Neuronal stem cell (in vitro differentiated cells): Measurements from ENCODE around the gene ADSL.

ENCODE experiments used
- DNase-seq: peaks from one replicate; pipeline ENCODE4 v3.0.0-alpha.2; 2013; ENCODE audit warnings: low spot score
- H2AFZ ChIP-seq: one replicate; pipeline ENCODE4 v1.6.1; 2013; ENCODE audit warnings: mild to moderate bottlenecking, low read length, inconsistent platforms
- H2AK5ac ChIP-seq: 2 replicates; pipeline ENCODE4 v1.6.1; 2013; ENCODE audit warnings: low read depth, mild to moderate bottlenecking, inconsistent platforms, low read length, moderate library complexity, mixed read lengths
- H2BK120ac ChIP-seq: 2 replicates; pipeline ENCODE4 v1.6.1; 2013; ENCODE audit warnings: low read depth, mild to moderate bottlenecking, inconsistent platforms, low read length, moderate library complexity, mixed read lengths
- H2BK12ac ChIP-seq: one replicate; pipeline ENCODE4 v1.6.1; 2013; ENCODE audit warnings: low read length, inconsistent platforms
- H2BK15ac ChIP-seq: 2 replicates; pipeline ENCODE4 v1.6.1; 2013; ENCODE audit warnings: mild to moderate bottlenecking, low read length, inconsistent platforms, mixed read lengths
- H2BK5ac ChIP-seq: one replicate; pipeline ENCODE4 v1.6.1; 2013; ENCODE audit warnings: inconsistent platforms, mild to moderate bottlenecking, low read length, moderate library complexity
- H3K14ac ChIP-seq: one replicate; pipeline ENCODE4 v1.6.1; 2013; ENCODE audit warnings: low read length, inconsistent platforms
- H3K18ac ChIP-seq: 2 replicates; pipeline ENCODE4 v1.6.1; 2013; ENCODE audit warnings: low read length, inconsistent platforms
- H3K23ac ChIP-seq: 2 replicates; pipeline ENCODE4 v1.6.1; 2013; ENCODE audit warnings: low read depth, mild to moderate bottlenecking, mixed read lengths, low read length, inconsistent platforms; ENCODE audit not compliant: poor library complexity
- H3K27ac ChIP-seq: replicated peaks from 3 replicates; pipeline ENCODE4 v1.5.1; 2013; ENCODE audit warnings: low read length, inconsistent platforms
- H3K27me3 ChIP-seq, 3 experiments: 2 replicates each; pipeline ENCODE4 v1.6.1; 2013; ENCODE audit warnings: low read length in 3 of 3, mild to moderate bottlenecking in 2 of 3, inconsistent platforms in 1 of 3, low read depth in 1 of 3, mixed read lengths in 1 of 3, moderate library complexity in 1 of 3; ENCODE audit not compliant: control insufficient read depth in 3 of 3, insufficient read depth in 3 of 3
- H3K36me3 ChIP-seq, 2 donors: replicated peaks in 1 of 2; 2 replicates each; pipeline ENCODE4 v1.6.1; 2013; ENCODE audit warnings: low read length in 2 of 2; ENCODE audit not compliant: control insufficient read depth in 2 of 2, insufficient read depth in 2 of 2
- H3K4ac ChIP-seq: 2 replicates; pipeline ENCODE4 v1.6.1; 2013; ENCODE audit warnings: inconsistent platforms, mild to moderate bottlenecking, low read length, moderate library complexity
- H3K4me1 ChIP-seq, 2 donors: 1 replicate in 1 of 2; 2 replicates in 1 of 2; pipeline ENCODE4 v1.6.1; 2013; ENCODE audit warnings: low read length in 2 of 2, low read depth in 1 of 2; ENCODE audit not compliant: control insufficient read depth in 2 of 2, insufficient read depth in 1 of 2
- H3K4me2 ChIP-seq: one replicate; pipeline ENCODE4 v1.6.1; 2013; ENCODE audit warnings: mild to moderate bottlenecking, low read length, inconsistent platforms; ENCODE audit not compliant: insufficient read depth, poor library complexity, severe bottlenecking
- H3K4me3 ChIP-seq, 2 donors: 2 replicates each; pipeline ENCODE4 v1.5.1; 2013; ENCODE audit warnings: low read length in 2 of 2, mild to moderate bottlenecking in 2 of 2, inconsistent platforms in 1 of 2, moderate library complexity in 1 of 2
- H3K79me1 ChIP-seq: one replicate; pipeline ENCODE4 v1.6.1; 2013; ENCODE audit warnings: low read depth, mild to moderate bottlenecking, inconsistent platforms, low read length, moderate library complexity
- H3K9ac ChIP-seq: one replicate; pipeline ENCODE4 v1.6.1; 2013; ENCODE audit warnings: mild to moderate bottlenecking, low read depth, low read length, inconsistent platforms; ENCODE audit not compliant: poor library complexity
- H3K9me3 ChIP-seq, 2 donors: replicated peaks in 1 of 2; 2 replicates each; pipeline versions ENCODE3 to v1.6.1; 2013; ENCODE audit warnings: low read length in 2 of 2, mild to moderate bottlenecking in 2 of 2, inconsistent platforms in 1 of 2, low read depth in 1 of 2, mixed read lengths in 1 of 2, moderate library complexity in 1 of 2; ENCODE audit not compliant: control insufficient read depth in 2 of 2, insufficient read depth in 1 of 2
- H4K8ac ChIP-seq: one replicate; pipeline ENCODE4 v1.6.1; 2013; ENCODE audit warnings: low read depth, mild to moderate bottlenecking, inconsistent platforms, low read length, moderate library complexity
- H4K91ac ChIP-seq: one replicate; pipeline ENCODE4 v1.6.1; 2013; ENCODE audit warnings: low read length, low read depth, mild to moderate bottlenecking, inconsistent platforms; ENCODE audit not compliant: poor library complexity
- whole genome bisulfite sequencing, 2 donors: extraction: QIAGEN DNeasy Blood & Tissue Kit; methylation state at CpG; one replicate each; pipeline ENCODE4 v1.1.7; 2013; ENCODE audit warnings: missing lambda C conversion rate in 2 of 2, mixed read lengths in 1 of 2; ENCODE audit not compliant: insufficient read length in 2 of 2, insufficient replicate concordance in 1 of 2; ENCODE audit errors: extremely low coverage in 2 of 2; 5-methylcytosine and 5-hydroxymethylcytosine counted together

ADSL gene

DNA sequence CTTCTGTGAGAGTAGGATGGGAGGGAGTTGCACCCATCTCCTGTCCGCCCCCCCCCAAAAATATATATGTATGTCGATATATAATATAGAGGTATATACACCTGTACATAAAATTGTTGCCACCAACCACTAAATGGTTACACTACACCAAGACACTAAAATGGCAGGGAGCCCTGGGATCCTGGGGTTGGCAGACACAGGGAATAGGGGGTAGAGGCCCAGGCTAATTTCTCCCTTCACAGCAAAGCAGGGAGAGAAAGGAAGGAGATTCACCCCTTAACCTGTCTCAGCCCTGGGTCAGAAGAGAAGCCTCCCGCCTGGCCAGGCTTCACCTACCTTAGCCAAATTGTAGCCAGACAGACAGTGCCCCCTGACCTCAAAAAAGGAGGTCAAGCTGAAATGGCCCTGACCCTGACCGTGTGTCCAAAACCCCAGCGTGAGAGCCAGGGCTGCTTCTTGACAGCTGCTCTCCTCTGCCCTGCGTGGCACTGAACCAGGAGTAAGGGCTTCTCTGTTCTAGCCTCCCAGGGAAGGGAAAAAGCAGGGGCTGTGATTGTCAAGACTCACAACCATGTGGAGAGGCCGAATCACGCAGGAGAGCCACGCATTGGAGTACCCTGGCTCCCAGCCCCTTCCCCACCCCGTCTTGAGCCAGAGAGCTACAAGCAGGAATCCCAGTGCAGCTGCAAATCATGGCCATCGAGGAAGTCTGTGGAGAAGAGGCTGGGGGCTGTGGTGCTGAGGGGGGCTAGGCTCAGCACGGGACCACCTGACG lies 64.6 kb downstream of the ADSL start:
- H2AFZ ChIP-seq: no peak overlapping the region
- peak overlapping the region; percentile 77 for H3K9ac ChIP-seq
- H3K79me1 ChIP-seq: peaks cover 7% of the 10 kb centered on the region
- no peak for DNase-seq
- H3K14ac ChIP-seq: peak overlapping the region; percentile 82
- peak overlapping the region; percentile 60 for H3K23ac ChIP-seq
- no peaks in the 10 kb centered on the region for H3K27me3 ChIP-seq
- peaks cover 0 to 3% of the 10 kb centered on the region in 2 donors for H3K9me3 ChIP-seq
- H3K27ac ChIP-seq: no peak overlapping the region
- H4K91ac ChIP-seq: no peak overlapping the region
- peak overlapping the region in 1 of 2 donors; percentile 46 for H3K4me3 ChIP-seq
- H2BK5ac ChIP-seq: no peak overlapping the region
- H3K4me1 ChIP-seq: no peaks in the 10 kb centered on the region
- H3K36me3 ChIP-seq: peaks cover 45 to 69% of the 10 kb centered on the region in 2 donors
- H2BK12ac ChIP-seq: no peak overlapping the region
- no peak overlapping the region for H2AK5ac ChIP-seq
- H2BK120ac ChIP-seq: no peak overlapping the region
- H2BK15ac ChIP-seq: no peak overlapping the region
- no peak overlapping the region for H4K8ac ChIP-seq
- H3K4ac ChIP-seq: no peak overlapping the region
- H3K18ac ChIP-seq: no peak overlapping the region
- no peak overlapping the region for H3K4me2 ChIP-seq
- no CpG with 5 or more reads among the region's 13 CpGs for WGBS, 2 donors

DNA sequence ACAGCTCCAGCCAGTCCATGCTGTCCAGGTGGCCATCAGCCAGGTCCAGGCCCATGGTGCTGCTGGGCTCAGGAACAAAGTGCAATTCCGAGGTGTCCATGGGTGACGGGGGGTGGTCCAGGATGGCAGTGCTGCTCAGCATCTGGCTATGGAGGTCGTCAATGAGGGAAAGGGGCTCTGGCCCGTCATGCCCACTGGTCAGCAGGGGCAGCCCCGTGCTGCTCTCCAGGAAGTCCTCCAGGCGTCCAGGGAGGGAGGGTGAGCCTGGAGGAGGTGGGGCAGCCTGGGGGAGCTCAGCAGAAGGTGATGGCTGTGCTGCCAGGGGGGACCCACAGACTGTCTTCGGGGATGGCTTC lies 65.2 kb downstream of the ADSL start:
- Histone ChIP-seq H3K27ac (no peak overlapping the region), H2AK5ac (no peak overlapping the region), H2BK120ac (no peak overlapping the region), H3K27me3 (no peaks in the 10 kb centered on the region), H2BK12ac (no peak overlapping the region), H3K14ac (no peak overlapping the region), H2AFZ (no peak overlapping the region), H3K4me3 (peak overlapping the region in 1 of 2 donors; percentile 46), H3K79me1 (peaks cover 4% of the 10 kb centered on the region), H4K8ac (no peak overlapping the region), H3K4me2 (no peak overlapping the region), H2BK5ac (no peak overlapping the region), H3K36me3 (peaks cover 44 to 69% of the 10 kb centered on the region in 2 donors), H3K23ac (peak overlapping the region; percentile 60), H3K18ac (no peak overlapping the region), H3K4me1 (no peaks in the 10 kb centered on the region), H4K91ac (no peak overlapping the region), H3K4ac (no peak overlapping the region), H3K9me3 (peaks cover 0 to 3% of the 10 kb centered on the region in 2 donors), H3K9ac (no peak overlapping the region), H2BK15ac (no peak overlapping the region)
- DNase-seq: no peak
- WGBS, 2 donors: no CpG with 5 or more reads among the region's 7 CpGs

DNA sequence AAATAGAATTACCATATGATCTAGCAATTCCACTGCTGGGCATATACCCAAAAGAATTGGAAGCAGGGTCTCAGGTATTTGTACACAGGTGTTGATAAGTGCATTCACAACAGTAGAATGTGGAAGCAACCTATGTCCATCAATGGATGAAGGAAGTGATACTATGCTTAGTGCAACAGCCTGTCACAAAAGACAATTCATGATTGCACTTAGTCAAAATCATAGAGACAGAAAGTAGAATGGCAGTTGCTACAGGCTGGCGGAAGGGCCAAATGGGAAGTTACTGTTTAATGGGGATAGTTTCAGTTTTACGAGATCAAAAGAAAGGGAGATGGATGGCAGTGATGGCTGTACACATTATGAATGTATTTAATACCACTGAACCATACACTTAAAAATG lies 66.1 kb downstream of the ADSL start:
- no peak overlapping the region for H2BK15ac ChIP-seq
- no peak overlapping the region for H2AK5ac ChIP-seq
- H3K14ac ChIP-seq: no peak overlapping the region
- no peak overlapping the region for H2BK12ac ChIP-seq
- H3K36me3 ChIP-seq: peaks cover 42 to 67% of the 10 kb centered on the region in 2 donors
- peaks cover 0 to 3% of the 10 kb centered on the region in 2 donors for H3K9me3 ChIP-seq
- H3K4me3 ChIP-seq: no peak overlapping the region
- no peaks in the 10 kb centered on the region for H3K27me3 ChIP-seq
- DNase-seq: no peak
- no peak overlapping the region for H3K4ac ChIP-seq
- H3K23ac ChIP-seq: no peak overlapping the region
- no peak overlapping the region for H2BK5ac ChIP-seq
- no peak overlapping the region for H3K18ac ChIP-seq
- no peak overlapping the region for H3K4me2 ChIP-seq
- H4K91ac ChIP-seq: no peak overlapping the region
- no peaks in the 10 kb centered on the region for H3K79me1 ChIP-seq
- H3K4me1 ChIP-seq: no peaks in the 10 kb centered on the region
- no peak overlapping the region for H3K9ac ChIP-seq
- H4K8ac ChIP-seq: no peak overlapping the region
- WGBS, 2 donors: no CpG with 5 or more reads among the region's 2 CpGs
- no peak overlapping the region for H2AFZ ChIP-seq
- no peak overlapping the region for H3K27ac ChIP-seq
- no peak overlapping the region for H2BK120ac ChIP-seq

DNA sequence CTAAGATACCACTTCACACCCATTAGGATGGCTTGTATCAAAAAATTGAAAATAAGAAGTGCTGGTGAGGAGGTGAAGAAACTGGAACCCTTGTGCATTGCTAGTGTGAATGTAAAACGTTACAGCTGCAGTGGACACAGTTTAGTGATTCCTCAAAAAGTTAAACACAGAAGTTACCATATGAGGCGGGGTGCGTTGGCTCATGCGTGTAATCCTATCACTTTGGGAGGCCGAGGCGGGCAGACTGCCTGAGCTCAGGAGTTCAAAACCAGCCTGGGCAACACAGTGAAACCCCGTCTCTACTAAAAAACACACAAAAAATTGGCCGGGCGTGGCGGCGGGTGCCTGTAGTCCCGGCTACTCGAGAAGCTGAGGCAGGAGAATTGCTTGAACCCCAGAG lies 67.6 kb downstream of the ADSL start:
- no peaks in the 10 kb centered on the region for H3K27me3 ChIP-seq
- H3K9me3 ChIP-seq: peaks cover 0 to 3% of the 10 kb centered on the region in 2 donors
- no peak overlapping the region for H3K4me3 ChIP-seq
- H2AK5ac ChIP-seq: no peak overlapping the region
- H3K4ac ChIP-seq: no peak overlapping the region
- no peaks in the 10 kb centered on the region for H3K79me1 ChIP-seq
- no peak overlapping the region for H3K4me2 ChIP-seq
- no peak overlapping the region for H2BK120ac ChIP-seq
- no peaks in the 10 kb centered on the region for H3K4me1 ChIP-seq
- H3K14ac ChIP-seq: no peak overlapping the region
- no peak overlapping the region for H2BK5ac ChIP-seq
- no peak overlapping the region for H3K9ac ChIP-seq
- no peak overlapping the region for H3K27ac ChIP-seq
- no peak overlapping the region for H2AFZ ChIP-seq
- no peak overlapping the region for H4K8ac ChIP-seq
- WGBS, 2 donors: no CpG with 5 or more reads among the region's 13 CpGs
- H3K36me3 ChIP-seq: peaks cover 40 to 65% of the 10 kb centered on the region in 2 donors
- DNase-seq: no peak
- H2BK12ac ChIP-seq: no peak overlapping the region
- H3K18ac ChIP-seq: no peak overlapping the region
- H4K91ac ChIP-seq: no peak overlapping the region
- no peak overlapping the region for H2BK15ac ChIP-seq
- H3K23ac ChIP-seq: no peak overlapping the region
